ENCODE results near the gene EAPP. TPM values are rescaled to one million over a fixed set of nuclear protein-coding genes. Genes with fewer than 3 reads are reported as not detected.
A peak's percentile ranks its signal among the peaks of the same experiment; 100 is the strongest.
"Not testable (repeated sequence)": the region's sequence is repeated elsewhere in the genome, so short reads cannot be mapped to it uniquely, and the experiment has no call there.

EAPP gene, protein sequence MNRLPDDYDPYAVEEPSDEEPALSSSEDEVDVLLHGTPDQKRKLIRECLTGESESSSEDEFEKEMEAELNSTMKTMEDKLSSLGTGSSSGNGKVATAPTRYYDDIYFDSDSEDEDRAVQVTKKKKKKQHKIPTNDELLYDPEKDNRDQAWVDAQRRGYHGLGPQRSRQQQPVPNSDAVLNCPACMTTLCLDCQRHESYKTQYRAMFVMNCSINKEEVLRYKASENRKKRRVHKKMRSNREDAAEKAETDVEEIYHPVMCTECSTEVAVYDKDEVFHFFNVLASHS
- 27.0 TPM for total RNA-seq (ENCODE audit: insufficient read depth, low replicate concordance)

- DNase-seq (ENCODE audit: low spot score) = peak; percentile 99
Measured at GRCh38 chr14:34539407-34540180, at the start of gene EAPP. TSS of gene EAPP (minus strand) at chr14:34539701. CDS start at chr14:34539628, 73 bp downstream.

GRCh38 chr14:34583525-34583924 lies 44.0 kb upstream of the EAPP start:
- DNase-seq (ENCODE audit: low spot score) = no peak

GRCh38 chr14:34582117-34582680 lies 42.7 kb upstream of the EAPP start:
- DNase-seq (ENCODE audit: low spot score) = no peak

- no peak for DNase-seq (ENCODE audit: low spot score)
Measured at GRCh38 chr14:34580381-34580780, 40.9 kb upstream of the EAPP start.

DNA sequence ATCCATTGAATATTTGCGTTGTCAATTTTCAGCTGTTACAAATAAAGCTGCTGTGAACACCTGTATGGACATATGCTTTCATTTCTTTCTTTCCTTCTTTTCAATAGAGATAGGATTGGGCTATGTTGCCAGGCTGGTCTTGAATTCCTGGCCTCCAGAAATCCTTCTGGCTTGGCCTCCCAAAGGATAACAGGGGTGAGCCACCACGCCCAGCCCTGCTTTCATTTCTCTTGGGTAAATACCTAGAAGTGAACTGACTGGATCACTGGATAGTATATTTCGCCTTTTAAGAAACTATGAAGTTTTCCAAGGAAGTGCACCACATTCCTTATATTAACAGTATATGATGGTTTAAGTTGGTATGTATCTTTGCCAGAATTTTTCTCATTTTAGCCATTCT lies 32.3 kb upstream of the EAPP start:
- no peak for DNase-seq (ENCODE audit: low spot score)

GRCh38 chr14:34569750-34570149 lies 30.2 kb upstream of the EAPP start:
- DNase-seq (ENCODE audit: low spot score) = no peak

DNA sequence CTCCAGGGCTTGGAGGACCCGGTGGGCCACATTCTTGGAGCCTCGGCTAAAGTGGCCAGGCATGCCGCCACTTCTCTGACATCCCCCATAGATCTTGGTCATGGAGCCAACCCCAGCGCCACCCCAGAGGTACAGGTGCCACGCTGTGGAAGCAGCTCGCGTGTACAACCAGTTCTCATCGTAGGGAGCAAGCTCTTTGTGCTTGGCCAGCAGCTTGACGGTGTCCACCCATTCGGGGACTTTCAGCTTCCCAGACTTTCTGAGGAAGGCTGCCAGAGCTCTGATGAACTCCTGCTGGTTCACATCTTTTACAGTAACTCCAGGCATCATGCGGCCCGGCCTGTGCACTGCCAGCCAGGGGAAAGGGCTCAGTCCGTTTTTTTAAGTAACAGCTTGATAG lies 29.3 kb upstream of the EAPP start:
- no peak for DNase-seq (ENCODE audit: low spot score)

GRCh38 chr14:34562776-34563150 lies 23.3 kb upstream of the EAPP start:
- DNase-seq (ENCODE audit: low spot score) = no peak

- not testable (repeated sequence) for DNase-seq (ENCODE audit: low spot score)
Measured at GRCh38 chr14:34562037-34562775, 22.7 kb upstream of the EAPP start.

- not testable (repeated sequence) for DNase-seq (ENCODE audit: low spot score)
Measured at GRCh38 chr14:34556498-34556829, 17.0 kb upstream of the EAPP start.

- DNase-seq (ENCODE audit: low spot score) = not testable (repeated sequence)
Measured at GRCh38 chr14:34555583-34556497, 16.3 kb upstream of the EAPP start.

GRCh38 chr14:34554540-34555250 lies 15.2 kb upstream of the EAPP start:
- peak; percentile 14 for DNase-seq (ENCODE audit: low spot score)

DNA sequence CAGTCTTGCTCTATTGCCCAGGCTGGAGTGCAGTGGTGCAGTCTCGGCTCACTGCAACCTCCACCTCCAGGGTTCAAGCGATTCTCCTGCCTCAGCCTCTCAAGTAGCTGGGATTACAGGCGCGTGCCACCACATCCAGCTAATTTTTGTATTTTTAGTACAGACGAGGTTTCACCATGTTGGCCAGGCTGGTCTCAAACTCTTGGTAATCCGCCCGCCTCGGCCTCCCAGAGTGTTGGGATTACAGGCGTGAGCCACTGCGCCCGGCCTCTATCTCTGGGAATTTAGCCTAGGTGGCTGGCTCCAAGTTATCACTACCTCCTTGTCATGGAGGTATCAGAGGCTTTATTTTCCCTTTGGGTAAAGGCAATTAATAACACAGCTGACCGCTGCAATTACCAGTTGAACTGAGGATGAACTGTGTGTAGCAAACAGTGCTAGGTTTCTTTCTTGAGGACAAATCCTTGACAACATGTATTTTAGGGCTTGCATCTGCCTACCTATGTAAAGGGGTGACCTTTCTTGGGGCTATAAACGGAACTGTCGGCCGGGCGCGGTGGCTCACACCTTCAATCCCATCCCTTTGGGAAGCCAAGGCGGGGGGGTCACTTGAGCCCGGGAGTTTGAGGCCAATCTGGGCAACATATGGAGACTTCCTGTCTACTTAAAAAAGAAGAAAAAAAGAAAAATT lies 9.9 kb upstream of the EAPP start:
- not testable (repeated sequence) for DNase-seq (ENCODE audit: low spot score)

- DNase-seq (ENCODE audit: low spot score) = no peak
Measured at GRCh38 chr14:34548472-34548981, 9.0 kb upstream of the EAPP start.

DNA sequence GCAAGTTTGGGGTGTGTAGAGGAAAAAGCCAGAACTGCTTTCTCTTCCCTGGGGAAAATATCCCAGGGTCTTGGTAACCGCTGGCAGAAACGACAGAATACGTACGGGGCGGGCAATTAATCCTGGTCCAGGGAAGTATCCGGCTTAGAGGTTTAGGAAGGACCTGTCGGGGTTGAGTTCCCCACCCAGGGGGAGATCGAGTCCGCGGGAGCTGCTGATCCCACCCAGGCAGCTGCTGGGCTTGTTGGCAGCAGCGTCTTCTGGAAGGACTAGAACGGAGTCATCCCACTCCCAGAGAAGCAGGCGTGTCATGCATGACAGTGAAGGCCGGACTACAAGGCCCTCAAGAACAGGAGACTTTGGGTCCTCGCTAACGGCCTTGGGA lies 7.6 kb upstream of the EAPP start:
- not testable (repeated sequence) for DNase-seq (ENCODE audit: low spot score)

GRCh38 chr14:34546272-34547135 lies 7.0 kb upstream of the EAPP start:
- DNase-seq (ENCODE audit: low spot score) = not testable (repeated sequence)

DNA sequence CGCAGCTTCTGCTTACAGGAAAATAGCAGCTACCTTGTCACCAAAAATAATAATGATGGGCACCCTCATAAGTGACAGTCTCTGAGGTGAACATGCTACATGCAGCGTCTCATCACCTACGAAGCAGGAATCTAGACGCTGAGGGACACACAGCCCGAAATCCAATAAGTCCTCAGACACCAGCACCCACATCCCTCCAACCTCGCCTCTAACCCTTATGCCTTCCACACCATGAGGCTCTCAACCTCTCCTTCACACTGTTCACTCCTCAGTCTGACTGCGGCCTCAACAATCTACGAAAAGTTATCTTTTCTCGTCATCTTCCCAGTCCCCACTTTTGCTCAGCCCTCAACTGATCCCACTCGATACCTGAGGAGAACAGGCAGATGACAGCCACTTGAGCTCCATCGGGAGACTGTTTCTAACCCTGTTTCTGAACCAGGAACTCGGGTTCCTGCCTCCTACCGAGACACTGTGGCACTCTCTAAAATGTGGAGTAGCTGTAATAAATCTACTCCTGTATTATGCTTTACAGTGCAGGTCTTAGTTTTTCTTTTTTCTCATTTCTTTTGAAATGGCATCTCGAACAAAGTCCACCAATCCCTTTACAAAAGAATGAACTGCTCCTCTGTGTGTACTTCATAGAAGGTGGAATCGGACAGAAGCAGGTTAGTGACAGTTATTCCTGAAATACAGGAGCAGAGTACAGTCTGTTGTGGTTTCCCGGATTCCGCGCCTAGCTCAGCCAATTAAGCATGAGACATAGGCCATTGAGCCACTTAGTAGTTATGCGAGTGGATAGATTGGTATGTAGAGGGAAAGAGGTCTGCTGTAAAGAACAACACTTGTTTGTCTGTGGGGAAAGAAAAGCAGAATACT lies 919 bp upstream of the EAPP start:
- not testable (repeated sequence) for DNase-seq (ENCODE audit: low spot score)

Data from umbilical cord (tissue), 2 donors.